NCI-H510A (cell line): Measurements from ENCODE around the gene NID2.

Experiments
- DNase-seq: peaks from one replicate; lab custom pipeline; 2025; lab: John Stamatoyannopoulos, UW

Gene NID2

GRCh38 chr14:52079239-52079959, 10.5 kb upstream of the NID2 start:
- DNase-seq, result no peak

DNA sequence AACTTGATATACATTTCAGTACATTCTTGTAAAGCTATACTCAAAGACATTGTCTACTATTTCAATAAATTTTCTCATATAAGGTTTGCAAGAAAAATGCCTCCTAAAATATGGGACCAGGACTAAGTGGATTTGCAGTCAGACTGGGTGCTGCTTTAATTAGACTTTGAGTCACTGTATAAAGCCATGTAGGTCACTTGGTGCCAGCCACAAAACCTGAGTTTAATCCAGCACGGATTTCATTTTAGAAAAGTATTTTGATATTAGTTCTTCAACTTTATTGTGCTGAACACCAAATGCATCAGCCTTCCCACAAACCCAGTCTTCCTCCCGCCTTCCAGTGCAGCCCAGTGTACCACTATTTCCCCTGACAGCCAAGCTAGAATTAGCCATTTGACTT, 9.9 kb upstream of the NID2 start:
- DNase-seq, result no peak

- no peak for DNase-seq
Observed at GRCh38 chr14:52078095-52078531, 9.3 kb upstream of the NID2 start.

DNA sequence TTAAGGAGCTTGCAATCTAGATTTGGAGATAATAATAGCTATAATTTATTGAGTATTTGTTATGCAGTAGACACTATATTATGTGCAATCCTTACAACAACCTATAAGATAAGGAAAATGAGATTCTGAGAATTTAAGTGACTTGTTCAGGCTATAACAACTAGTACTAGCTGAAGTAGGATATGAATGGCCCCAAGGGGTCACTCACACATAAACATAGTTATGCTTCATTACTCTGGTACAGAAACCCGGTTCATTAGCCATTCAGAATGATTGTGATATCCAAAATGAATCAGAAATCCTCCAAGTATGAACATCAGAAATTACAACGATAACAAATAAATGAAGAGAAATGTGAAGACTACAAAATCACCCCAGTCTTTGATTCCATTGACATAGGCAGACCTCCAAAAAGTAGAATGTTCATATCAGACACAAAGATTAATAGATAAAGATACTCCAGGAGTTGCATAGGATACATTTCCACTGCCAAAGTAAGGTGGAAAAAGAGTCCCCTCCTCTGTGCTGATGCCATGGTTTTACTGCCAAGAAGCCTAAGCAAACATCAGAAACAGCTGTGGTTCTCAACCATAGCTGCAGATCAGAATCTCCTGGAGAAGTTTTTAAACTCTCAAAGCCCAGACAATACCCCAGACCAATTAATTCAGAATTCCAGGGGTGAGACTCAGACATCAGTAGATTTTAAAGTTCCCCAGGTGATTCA, 8.6 kb upstream of the NID2 start:
- no peak for DNase-seq

DNA sequence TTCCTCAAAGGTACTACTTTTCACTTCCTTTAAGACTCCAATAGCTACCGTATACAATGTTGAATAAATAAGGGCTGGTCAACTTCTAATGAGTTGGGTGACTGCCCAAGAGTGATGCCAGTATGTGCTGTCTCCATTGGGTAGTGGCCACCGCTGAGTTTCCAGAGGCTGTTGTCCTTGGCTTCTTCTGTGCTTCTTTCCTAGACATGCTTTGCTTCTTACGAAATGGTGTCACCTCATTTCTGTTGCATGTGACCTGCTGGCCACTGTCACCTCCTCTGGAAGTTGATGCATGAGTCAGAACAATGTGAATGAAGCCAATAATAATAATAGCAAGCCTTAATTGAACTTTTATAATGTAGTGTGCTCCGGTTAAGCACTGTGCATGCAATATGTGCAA, 7.5 kb upstream of the NID2 start:
- DNase-seq, result no peak

GRCh38 chr14:52075371-52075770, 6.5 kb upstream of the NID2 start:
- DNase-seq, result no peak

DNA sequence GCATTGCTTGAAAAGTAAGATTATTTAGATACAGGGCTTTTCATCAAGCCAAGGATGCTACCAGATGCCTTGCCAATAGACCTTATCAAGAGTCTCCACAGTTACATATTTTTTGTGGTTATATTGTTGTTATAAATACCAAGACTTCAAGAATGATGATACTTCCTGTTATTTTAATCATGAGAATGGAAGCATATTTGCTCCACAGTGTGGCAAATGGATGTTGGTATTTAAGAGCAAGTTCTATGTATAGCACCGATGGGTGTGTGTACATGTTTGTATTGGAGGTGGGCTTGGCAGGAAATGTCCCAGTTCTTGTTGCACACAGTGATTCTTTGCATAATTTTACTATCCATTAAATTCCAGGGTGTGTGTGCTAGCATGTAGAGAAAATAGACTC, 4.4 kb upstream of the NID2 start:
- no peak for DNase-seq

DNA sequence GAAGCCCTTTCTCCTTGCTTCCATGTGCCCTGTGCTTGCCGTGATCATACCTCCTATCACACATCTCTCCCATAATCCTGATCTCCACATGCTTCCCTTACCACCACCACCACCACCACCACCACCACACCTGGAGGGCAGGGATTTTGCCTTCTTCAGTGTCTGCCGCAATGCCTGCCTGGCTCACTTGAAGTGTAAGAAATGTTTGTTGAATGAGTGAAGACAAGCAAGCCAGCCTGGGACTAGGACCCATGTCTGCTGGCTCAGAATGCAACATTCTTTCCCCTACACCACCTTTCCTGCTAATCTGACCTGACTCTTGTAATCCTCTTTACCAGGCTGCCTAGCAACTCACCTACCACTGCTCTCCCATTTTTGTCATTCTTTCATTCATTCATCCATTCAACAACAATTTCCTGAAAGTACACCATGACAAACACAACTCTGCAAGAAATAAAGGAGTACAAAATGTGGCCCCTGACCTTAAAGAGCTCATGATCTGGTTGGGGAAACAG, 3.5 kb upstream of the NID2 start:
- no peak for DNase-seq

GRCh38 chr14:52071675-52072074, 2.8 kb upstream of the NID2 start:
- no peak for DNase-seq

DNA sequence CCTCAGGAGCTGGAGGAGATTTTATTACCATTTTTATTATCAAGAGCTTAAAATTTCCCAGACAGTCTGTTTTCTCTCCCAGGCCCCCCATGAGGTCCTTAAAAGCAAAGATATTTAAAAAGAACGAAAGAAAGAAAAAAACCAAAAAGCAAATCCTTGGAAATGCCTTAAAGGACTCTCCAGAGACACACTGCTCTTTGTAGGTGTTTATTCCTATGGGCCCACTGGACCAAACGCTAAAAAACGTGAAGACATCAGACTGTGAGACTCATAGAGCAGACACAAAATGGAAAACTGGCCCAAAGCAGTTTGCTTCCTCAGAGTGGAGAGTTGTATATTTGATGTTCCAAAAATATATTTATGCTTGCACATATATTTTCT, 1.2 kb upstream of the NID2 start:
- DNase-seq, result no peak

- no peak for DNase-seq
Observed at GRCh38 chr14:52069307-52070050, 620 bp upstream of the NID2 start.

GRCh38 chr14:52067873-52068614, 815 bp downstream of the NID2 start:
- no peak for DNase-seq

- no peak for DNase-seq
Observed at GRCh38 chr14:52064174-52064573, 4.7 kb downstream of the NID2 start.

DNA sequence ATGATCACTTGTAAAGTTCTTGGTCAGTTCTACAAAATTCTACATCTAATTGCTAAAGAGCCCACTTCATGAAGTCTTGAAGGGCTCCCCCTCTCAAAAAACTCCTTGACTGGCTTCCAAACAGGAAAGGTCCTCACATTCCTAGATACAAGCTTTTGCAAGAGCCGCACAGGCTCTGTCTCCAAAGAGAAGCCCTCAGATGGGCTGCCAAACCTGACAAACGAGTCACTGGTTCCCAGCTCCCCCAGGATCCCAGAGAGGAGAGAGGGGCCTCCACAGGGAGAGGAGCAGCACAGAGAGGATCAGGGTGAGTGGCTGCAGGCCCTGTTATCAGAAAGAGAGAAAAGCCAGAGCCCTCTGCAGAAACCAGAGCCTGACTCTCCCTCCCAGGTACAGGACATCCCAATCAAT, 5.8 kb downstream of the NID2 start:
- DNase-seq, result no peak

DNA sequence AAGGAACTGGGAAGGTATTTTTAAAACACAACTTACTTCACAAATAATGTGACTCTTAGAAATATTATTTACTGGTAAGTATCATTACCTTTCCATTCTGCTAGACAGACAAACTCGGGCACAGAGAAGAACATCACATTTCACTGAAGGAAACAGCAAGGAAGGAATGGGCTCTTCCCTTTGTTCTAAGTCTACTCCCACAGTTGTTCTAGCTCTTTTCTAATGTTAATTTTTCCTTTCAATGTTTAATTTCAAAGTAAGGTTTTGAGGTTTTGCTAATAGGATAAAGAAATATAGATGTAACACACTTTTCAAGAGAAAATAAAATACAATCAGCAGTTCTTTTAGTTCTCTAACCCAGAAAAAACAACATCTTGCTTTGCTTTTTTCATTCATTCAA, 7.0 kb downstream of the NID2 start:
- DNase-seq, result no peak

DNA sequence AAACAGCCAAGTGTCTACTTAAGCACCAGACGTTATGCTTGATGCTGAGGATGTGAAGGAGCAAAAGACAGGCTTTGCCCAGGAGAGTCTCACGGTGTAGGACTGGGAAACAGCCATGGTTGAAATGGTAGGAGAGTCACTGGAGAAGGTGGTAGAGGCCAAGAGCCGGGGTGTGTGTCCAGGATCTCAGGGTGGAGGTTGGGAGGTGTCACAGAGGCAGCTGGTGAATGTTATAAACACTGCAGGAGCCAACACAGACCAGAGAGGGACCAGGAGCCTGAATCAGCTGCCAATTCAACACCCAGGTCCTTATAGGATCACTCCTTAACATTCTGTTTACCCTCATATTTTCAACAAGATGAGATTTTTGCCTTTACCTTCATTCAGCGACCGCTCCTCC, 7.5 kb downstream of the NID2 start:
- DNase-seq, result no peak

DNA sequence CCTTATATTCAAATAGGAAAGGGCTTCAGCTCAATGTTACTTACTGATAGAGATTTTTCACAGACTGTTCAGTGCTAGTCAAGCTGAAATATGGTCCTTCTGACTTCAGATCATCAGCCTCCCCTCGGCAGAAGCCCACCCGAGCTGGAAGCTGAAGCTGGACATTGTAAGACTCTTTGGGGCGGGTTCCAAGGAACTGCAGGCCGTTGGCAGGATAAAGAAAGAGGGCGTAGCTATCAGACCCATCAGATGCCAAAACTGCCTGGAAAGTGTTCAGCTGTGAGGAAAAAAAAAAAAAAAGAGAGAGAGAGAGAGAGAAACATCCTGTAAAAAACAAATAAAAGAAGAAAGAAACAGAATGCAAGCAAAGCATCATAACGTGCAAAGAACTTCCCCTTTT, 8.8 kb downstream of the NID2 start:
- no peak for DNase-seq

DNA sequence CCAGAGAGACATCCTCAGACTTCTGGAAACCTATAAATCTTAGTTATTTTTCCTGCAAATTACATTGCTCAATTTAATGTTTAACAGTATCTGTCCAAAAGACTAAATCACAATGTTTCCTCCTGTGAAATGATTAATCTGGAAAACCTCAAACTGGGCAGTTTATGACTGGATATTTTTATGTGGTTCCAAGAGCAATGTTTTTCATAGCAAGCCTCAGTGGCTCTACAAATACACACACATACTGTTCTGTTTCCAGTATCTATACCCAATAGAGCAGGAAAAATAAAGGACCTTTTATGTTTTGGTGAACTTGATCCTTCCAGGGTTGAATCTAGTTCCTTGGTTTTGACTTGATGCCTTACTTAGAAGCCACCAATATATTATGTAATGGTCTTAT, 9.2 kb downstream of the NID2 start:
- DNase-seq, result no peak

- DNase-seq, result no peak
Observed at GRCh38 chr14:52058341-52058740, 10.5 kb downstream of the NID2 start.

GRCh38 chr14:52055167-52055566, 13.7 kb downstream of the NID2 start:
- DNase-seq, result no peak

GRCh38 chr14:52054678-52055077, 14.2 kb downstream of the NID2 start:
- DNase-seq, result no peak

DNA sequence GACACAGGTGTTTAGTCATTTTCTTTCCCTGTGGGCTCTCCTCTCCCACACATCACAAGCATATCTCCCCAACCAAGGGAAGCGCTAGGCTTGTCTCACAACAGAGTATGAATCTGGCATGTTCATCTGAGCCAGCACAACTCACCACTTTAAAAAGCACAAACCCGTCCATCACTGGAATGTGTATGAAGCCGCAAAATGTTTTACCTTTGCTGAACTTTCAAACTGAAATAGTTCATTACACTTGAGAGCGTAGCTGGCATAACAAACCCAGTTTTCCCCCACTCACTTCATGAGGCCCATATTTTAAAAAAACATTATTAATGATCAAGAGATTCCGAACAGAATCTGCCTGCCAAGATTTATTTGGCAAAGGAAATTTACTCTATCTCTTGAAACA, 15.8 kb downstream of the NID2 start:
- DNase-seq, result no peak
